PFSK-1 (cell line): ENCODE measurements around the gene BACE2.

Experiments used
- FOXP2 ChIP-seq: optimal IDR thresholded peaks from 2 replicates; pipeline ENCODE3; 2011; ENCODE audit warnings: borderline replicate concordance, control low read depth, inconsistent platforms; ENCODE audit not compliant: insufficient read depth; ENCODE audit errors: extremely low read length, extremely low read depth
- POLR2AphosphoS5 ChIP-seq: IDR thresholded peaks from 2 replicates; pipeline ENCODE4 v1.6.1; 2012; ENCODE audit warnings: low read depth, mild to moderate bottlenecking, control low read depth, low read length, moderate library complexity
- SIN3A ChIP-seq: IDR thresholded peaks from 2 replicates; pipeline ENCODE4 v1.6.1; 2012; ENCODE audit warnings: mild to moderate bottlenecking, low read length, moderate library complexity, borderline replicate concordance; ENCODE audit not compliant: insufficient read depth
- TAF1 ChIP-seq: IDR thresholded peaks from 2 replicates; pipeline ENCODE4 v1.6.1; 2012; ENCODE audit warnings: low read length, control low read depth, borderline replicate concordance; ENCODE audit not compliant: insufficient read depth
- TF ChIP-seq, protein P1 (sequence below), 2 experiments: IDR thresholded peaks; 2 replicates each; pipeline versions ENCODE4 v1.6.1 to v1.8.0; 2011 to 2012; ENCODE audit warnings: low read depth in 2 of 2, low read length in 2 of 2, control low read depth in 1 of 2, inconsistent platforms in 1 of 2, mild to moderate bottlenecking in 1 of 2, moderate library complexity in 1 of 2; ENCODE audit not compliant: insufficient read depth in 1 of 2

GRCh38 chr21:41321211-41321907 lies 153.4 kb downstream of the BACE2 start:
- TF ChIP-seq, protein P1, sequence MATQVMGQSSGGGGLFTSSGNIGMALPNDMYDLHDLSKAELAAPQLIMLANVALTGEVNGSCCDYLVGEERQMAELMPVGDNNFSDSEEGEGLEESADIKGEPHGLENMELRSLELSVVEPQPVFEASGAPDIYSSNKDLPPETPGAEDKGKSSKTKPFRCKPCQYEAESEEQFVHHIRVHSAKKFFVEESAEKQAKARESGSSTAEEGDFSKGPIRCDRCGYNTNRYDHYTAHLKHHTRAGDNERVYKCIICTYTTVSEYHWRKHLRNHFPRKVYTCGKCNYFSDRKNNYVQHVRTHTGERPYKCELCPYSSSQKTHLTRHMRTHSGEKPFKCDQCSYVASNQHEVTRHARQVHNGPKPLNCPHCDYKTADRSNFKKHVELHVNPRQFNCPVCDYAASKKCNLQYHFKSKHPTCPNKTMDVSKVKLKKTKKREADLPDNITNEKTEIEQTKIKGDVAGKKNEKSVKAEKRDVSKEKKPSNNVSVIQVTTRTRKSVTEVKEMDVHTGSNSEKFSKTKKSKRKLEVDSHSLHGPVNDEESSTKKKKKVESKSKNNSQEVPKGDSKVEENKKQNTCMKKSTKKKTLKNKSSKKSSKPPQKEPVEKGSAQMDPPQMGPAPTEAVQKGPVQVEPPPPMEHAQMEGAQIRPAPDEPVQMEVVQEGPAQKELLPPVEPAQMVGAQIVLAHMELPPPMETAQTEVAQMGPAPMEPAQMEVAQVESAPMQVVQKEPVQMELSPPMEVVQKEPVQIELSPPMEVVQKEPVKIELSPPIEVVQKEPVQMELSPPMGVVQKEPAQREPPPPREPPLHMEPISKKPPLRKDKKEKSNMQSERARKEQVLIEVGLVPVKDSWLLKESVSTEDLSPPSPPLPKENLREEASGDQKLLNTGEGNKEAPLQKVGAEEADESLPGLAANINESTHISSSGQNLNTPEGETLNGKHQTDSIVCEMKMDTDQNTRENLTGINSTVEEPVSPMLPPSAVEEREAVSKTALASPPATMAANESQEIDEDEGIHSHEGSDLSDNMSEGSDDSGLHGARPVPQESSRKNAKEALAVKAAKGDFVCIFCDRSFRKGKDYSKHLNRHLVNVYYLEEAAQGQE (IDR thresholded peaks at IDR 0.05; ENCODE audit: insufficient read depth in 1 of 2, low read depth in 2 of 2, low read length in 2 of 2), result no peak
- no peak for TF ChIP-seq POLR2AphosphoS5
- TF ChIP-seq TAF1, result no peak
- no peak for TF ChIP-seq SIN3A
- TF ChIP-seq FOXP2, result no peak
